Gastroesophageal sphincter (tissue), 4 donors: ENCODE results near the gene POLK. TPM values are rescaled to one million over a fixed set of nuclear protein-coding genes. Genes with fewer than 3 reads are reported as not detected.

Source experiments
- ATAC-seq: fragments of 150-250 bp; one replicate; pipeline ENCODE4 v1.9.1; 2016; ENCODE audit warnings: mild to moderate bottlenecking, moderate library complexity
- H3K27ac ChIP-seq, 4 donors: fragments of 200-600 bp; sonication (generic) in 3 of 4; 1 replicate in 3 of 4; 2 replicates in 1 of 4; pipeline ENCODE4 v1.5.1; 2016 to 2019
- H3K27me3 ChIP-seq: fragments of 200-600 bp; sonication (generic); one replicate; pipeline ENCODE4 v1.5.1; 2019
- H3K36me3 ChIP-seq, 2 donors: fragments of 200-600 bp; sonication (generic); one replicate each; pipeline ENCODE4 v1.5.1; 2019; ENCODE audit warnings: control low read depth in 1 of 2
- H3K4me1 ChIP-seq, 3 donors: fragments of 200-600 bp; sonication (generic); 1 replicate in 2 of 3; 2 replicates in 1 of 3; pipeline ENCODE4 v1.5.1; 2016 to 2019; ENCODE audit warnings: control low read depth in 2 of 3
- H3K4me3 ChIP-seq, 2 donors: fragments of 200-600 bp; sonication (generic); one replicate each; pipeline ENCODE4 v1.5.1; 2019; ENCODE audit warnings: mild to moderate bottlenecking in 1 of 2, moderate library complexity in 1 of 2
- H3K9me3 ChIP-seq, 3 donors: fragments of 200-600 bp; sonication (generic); one replicate each; pipeline ENCODE4 v1.5.1; 2017 to 2019; ENCODE audit warnings: control low read depth in 2 of 3
- EP300 ChIP-seq: sonication (generic); formaldehyde crosslinking; IDR thresholded peaks from one replicate; pipeline ENCODE4 v1.6.1; 2017; ENCODE audit warnings: antibody characterized with exemption, mild to moderate bottlenecking
- POLR2A ChIP-seq, 2 donors: fragments of 450-650 bp; IDR thresholded peaks; one replicate each; pipeline ENCODE4 v1.6.1; 2017; ENCODE audit warnings: antibody characterized with exemption in 2 of 2, mild to moderate bottlenecking in 2 of 2, moderate library complexity in 1 of 2
- POLR2AphosphoS5 ChIP-seq: sonication (generic); formaldehyde crosslinking; IDR thresholded peaks from one replicate; pipeline ENCODE4 v1.6.1; 2017; ENCODE audit warnings: antibody characterized with exemption
- WGBS, 2 donors: methylation state at CpG; one replicate each; pipeline ENCODE4 v1.1.5; 2018; ENCODE audit warnings: low coverage in 1 of 2; 5-methylcytosine and 5-hydroxymethylcytosine counted together
- total RNA-seq, 4 donors: library from RNA; depleted of rRNA; stranded (reverse); fragments of >200 nt; gene quantifications; one replicate each; pipeline ENCODE4 v1.1.0, GENCODE V29; 2016
- TF ChIP-seq, protein P1 (sequence below), 4 experiments: fragments of 200-600 bp in 2 of 4; fragments of 450-650 bp in 2 of 4; sonication (generic) in 1 of 4; IDR thresholded peaks; one replicate each; pipeline ENCODE4 v1.5.1; 2017 to 2019; ENCODE audit warnings: antibody characterized with exemption in 4 of 4, mild to moderate bottlenecking in 2 of 4, moderate library complexity in 2 of 4

POLK gene
- total RNA-seq, 4 donors from 2014 or later, result 34.7 to 64.4 (median 41.8) TPM

DNA sequence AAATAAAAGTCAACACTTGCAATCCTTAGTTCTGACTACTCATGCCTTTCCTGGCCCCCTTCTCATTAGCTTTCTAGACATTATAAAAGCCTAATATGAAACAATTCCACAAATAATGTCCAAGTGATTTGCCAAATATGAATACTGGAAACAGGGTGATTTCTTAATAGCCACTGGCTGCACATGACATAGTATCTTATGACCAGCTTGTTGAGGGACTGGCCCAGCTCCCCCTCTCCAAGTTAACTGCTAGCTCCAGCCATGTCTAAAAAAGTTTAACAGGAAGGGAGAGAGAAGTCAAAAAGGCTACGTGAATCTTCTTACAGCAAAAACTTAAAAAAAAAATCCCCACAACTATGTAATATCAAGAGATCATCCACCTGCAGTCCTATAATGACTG, 1.7 kb upstream of the POLK start:
- peaks cover 10 to 63% (median 16%) of the 10 kb centered on the region in 3 donors for H3K4me1 ChIP-seq
- peak overlapping the region in 2 of 4 donors; percentile 92 to 97 for H3K27ac ChIP-seq

DNA sequence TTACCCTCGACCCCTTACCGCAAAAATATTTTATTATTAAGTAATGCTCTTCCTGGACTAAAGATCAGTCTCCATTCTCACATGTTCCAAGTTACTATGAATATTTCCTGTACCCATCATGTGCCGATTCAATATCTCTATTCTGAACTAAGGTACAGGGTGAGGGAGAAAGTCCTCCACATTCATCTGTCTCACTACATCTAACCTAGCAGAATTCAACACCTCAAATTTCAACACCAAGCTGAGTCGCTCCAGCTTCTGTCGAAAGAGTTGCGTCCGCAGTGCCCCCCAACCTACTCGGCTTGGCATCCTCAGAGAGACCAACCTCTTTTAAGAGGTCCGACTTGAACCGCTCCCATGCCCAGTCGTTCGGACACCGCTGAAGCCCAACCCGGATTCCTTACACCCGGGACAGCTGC, 1.3 kb upstream of the POLK start:
- H3K27me3 ChIP-seq, result no peaks in the 10 kb centered on the region
- TF ChIP-seq POLR2AphosphoS5 (no peak), EP300 (no peak), POLR2A (IDR thresholded peaks at IDR 0.05) (no peak)
- TF ChIP-seq, protein P1, sequence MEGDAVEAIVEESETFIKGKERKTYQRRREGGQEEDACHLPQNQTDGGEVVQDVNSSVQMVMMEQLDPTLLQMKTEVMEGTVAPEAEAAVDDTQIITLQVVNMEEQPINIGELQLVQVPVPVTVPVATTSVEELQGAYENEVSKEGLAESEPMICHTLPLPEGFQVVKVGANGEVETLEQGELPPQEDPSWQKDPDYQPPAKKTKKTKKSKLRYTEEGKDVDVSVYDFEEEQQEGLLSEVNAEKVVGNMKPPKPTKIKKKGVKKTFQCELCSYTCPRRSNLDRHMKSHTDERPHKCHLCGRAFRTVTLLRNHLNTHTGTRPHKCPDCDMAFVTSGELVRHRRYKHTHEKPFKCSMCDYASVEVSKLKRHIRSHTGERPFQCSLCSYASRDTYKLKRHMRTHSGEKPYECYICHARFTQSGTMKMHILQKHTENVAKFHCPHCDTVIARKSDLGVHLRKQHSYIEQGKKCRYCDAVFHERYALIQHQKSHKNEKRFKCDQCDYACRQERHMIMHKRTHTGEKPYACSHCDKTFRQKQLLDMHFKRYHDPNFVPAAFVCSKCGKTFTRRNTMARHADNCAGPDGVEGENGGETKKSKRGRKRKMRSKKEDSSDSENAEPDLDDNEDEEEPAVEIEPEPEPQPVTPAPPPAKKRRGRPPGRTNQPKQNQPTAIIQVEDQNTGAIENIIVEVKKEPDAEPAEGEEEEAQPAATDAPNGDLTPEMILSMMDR (IDR thresholded peaks at IDR 0.05), result no peak
- peak; percentile 9 for ATAC-seq
- peak overlapping the region; percentile 61 to 85 for H3K4me3 ChIP-seq
- 0 to 1% methylated on average over 6 to 9 of the region's 15 CpGs for WGBS, 2 donors
- H3K9me3 ChIP-seq, result no peaks in the 10 kb centered on the region
- H3K4me1 ChIP-seq, result peaks cover 10 to 63% (median 16%) of the 10 kb centered on the region in 3 donors
- no peaks in the 10 kb centered on the region for H3K36me3 ChIP-seq
- peak overlapping the region; percentile 34 to 97 (median 92) for H3K27ac ChIP-seq

More for the DNA sequence above, 1.7 kb upstream of the POLK start:
- H3K27me3 ChIP-seq, result no peaks in the 10 kb centered on the region
- H3K4me3 ChIP-seq, result peak overlapping the region; percentile 61 to 85
- no peak for ATAC-seq
- peaks cover 0 to 3% of the 10 kb centered on the region in 2 donors for H3K36me3 ChIP-seq
- H3K9me3 ChIP-seq, result no peaks in the 10 kb centered on the region
- 0 to 7% methylated on average over 1 of the region's 1 CpG for WGBS, 2 donors
- TF ChIP-seq, protein P1 (IDR thresholded peaks at IDR 0.05), result no peak
- no peak for TF ChIP-seq EP300
- TF ChIP-seq POLR2AphosphoS5, result no peak
- no peak for TF ChIP-seq POLR2A (IDR thresholded peaks at IDR 0.05)

DNA sequence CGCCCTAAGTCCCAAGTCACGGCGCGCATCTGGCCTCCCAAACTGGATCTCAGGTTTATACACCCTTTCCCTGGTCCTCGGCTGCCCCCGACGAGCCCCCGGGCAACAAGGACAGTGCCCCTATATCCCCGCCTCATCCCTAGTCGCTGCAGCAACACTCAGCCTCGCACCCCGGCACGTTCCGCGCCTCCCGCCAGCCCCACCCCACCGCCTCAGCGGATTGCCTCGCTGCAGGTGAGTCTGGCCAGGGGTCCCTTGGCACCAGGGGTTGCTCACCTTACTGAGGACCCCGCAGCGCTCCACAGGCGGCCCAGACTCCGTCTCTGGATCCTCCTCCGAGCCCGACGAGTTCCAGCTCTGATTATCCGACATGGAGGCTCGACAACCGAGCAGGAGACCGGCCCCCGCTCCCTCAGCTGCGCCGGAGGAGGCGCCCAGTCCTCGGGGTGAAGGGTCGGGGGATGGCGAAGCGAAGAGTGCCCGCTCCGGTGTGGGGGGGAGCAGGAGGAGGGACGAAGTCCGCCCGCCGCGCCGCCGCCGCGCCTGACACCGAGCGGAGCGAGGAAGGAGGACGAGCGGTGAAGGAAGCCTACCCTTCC, 756 bp upstream of the POLK start:
- Histone ChIP-seq H3K9me3 (no peaks in the 10 kb centered on the region), H3K27me3 (no peaks in the 10 kb centered on the region), H3K4me3 (peak overlapping the region; percentile 61 to 85), H3K4me1 (peaks cover 10 to 61% (median 16%) of the 10 kb centered on the region in 3 donors), H3K27ac (peak overlapping the region; percentile 34 to 97 (median 92)), H3K36me3 (no peaks in the 10 kb centered on the region)
- 3% methylated on average over 10 of the region's 54 CpGs; no CpG with 5 or more reads in 1 of the 2 donors for WGBS, 2 donors
- ATAC-seq, result peak; percentile 57
- TF ChIP-seq EP300 (no peak), POLR2AphosphoS5 (no peak), POLR2A (IDR thresholded peaks at IDR 0.05) (no peak)
- TF ChIP-seq, protein P1 (IDR thresholded peaks at IDR 0.05), result no peak

DNA sequence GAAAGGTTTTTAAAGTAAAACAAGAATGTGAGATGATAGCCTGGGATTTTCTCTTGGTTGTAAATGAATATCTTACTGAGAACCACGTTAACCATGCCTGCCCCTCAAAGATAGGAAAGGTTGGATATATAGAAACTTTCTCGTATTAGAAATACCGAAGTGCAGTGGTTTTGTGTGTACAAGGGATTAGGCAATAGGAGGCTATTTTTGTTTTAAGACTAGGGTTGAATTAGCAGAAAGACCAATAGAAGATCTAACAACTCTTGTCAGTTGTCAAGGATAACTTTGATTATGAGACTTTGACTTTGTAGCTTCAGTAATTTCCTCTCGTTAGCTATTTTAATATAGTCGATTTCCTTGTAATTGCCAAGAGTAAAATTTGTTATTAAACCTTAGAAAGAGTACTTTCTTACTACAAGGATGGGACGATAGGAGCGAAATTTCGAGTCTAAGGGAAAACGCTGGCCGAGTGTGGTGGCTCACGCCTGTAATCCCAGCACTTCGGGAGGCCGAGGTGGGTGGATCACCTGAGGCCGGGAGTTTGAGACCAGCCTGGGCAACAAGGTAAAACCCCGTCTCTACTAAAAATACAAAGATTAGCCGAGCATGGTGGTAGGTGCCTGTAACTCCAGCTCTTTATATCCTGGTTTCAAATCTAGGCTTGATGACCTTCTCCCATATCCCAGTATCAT, 838 bp downstream of the POLK start:
- Histone ChIP-seq H3K4me1 (peaks cover 10 to 54% (median 16%) of the 10 kb centered on the region in 3 donors), H3K27me3 (no peaks in the 10 kb centered on the region), H3K9me3 (no peaks in the 10 kb centered on the region), H3K36me3 (no peaks in the 10 kb centered on the region), H3K27ac (peak overlapping the region; percentile 37 to 97 (median 92)), H3K4me3 (peak overlapping the region; percentile 57 to 85)
- WGBS, 2 donors, result 63 to 66% methylated on average over 13 to 15 of the region's 16 CpGs
- no peak for ATAC-seq
- TF ChIP-seq POLR2A (IDR thresholded peaks at IDR 0.05), result no peak
- TF ChIP-seq, protein P1 (IDR thresholded peaks at IDR 0.05), result no peak
- no peak for TF ChIP-seq EP300
- no peak for TF ChIP-seq POLR2AphosphoS5
